Suprapubic skin (tissue), 4 donors: ENCODE measurements around the gene VCAN.

Experiments
- CTCF ChIP-seq, 2 donors: fragments of 200-600 bp in 1 of 2; fragments of 450-650 bp in 1 of 2; sonication (generic) in 1 of 2; IDR thresholded peaks; one replicate each; pipeline ENCODE4 v1.5.1; 2016 to 2019; ENCODE audit warnings: antibody characterized with exemption in 2 of 2, mild to moderate bottlenecking in 1 of 2, moderate library complexity in 1 of 2
- EP300 ChIP-seq: sonication (generic); formaldehyde crosslinking; IDR thresholded peaks from one replicate; pipeline ENCODE4 v1.6.1; 2017; ENCODE audit warnings: antibody characterized with exemption
- POLR2A ChIP-seq, 2 donors: fragments of 450-650 bp; IDR thresholded peaks; one replicate each; pipeline ENCODE4 v1.6.1; 2017; ENCODE audit warnings: antibody characterized with exemption in 2 of 2, mild to moderate bottlenecking in 2 of 2, moderate library complexity in 2 of 2
- POLR2AphosphoS5 ChIP-seq, 3 donors: sonication (generic); formaldehyde crosslinking; IDR thresholded peaks; one replicate each; pipeline ENCODE4 v1.6.1; 2017; ENCODE audit warnings: antibody characterized with exemption in 3 of 3

- TF ChIP-seq CTCF (IDR thresholded peaks at IDR 0.05): no peak
- no peak for TF ChIP-seq POLR2A (IDR thresholded peaks at IDR 0.05)
- TF ChIP-seq EP300: no peak
- no peak for TF ChIP-seq POLR2AphosphoS5 (IDR thresholded peaks at IDR 0.05)
These were observed 60.1 kb downstream of the VCAN start for GRCh38 chr5:83531661-83532060.
